ENCODE results near the gene HIPK3.

The HIPK3 gene

GRCh38 chr11:33257160-33257896 lies at the start of gene HIPK3:
HIPK3 (plus strand) TSS chr11:33257381.
- TF ChIP-seq EGR1 (IDR thresholded peaks at IDR 0.05) (0 out of 2 replicates have a peak, but pooled peaks have one; percentile 24), YY1 (IDR thresholded peaks at IDR 0.05; ENCODE audit: low read depth) (peak; percentile 84), TAF1 (IDR thresholded peaks at IDR 0.05; ENCODE audit: low read depth) (peak; percentile 82), TCF12 (IDR thresholded peaks at IDR 0.05; ENCODE audit: low read depth) (peak; percentile 25; the same call in 1 of the 2 replicates), USF1 (IDR thresholded peaks at IDR 0.05) (no peak), FOXM1 (IDR thresholded peaks at IDR 0.05; ENCODE audit: borderline replicate concordance, low read depth) (no peak), REST (IDR thresholded peaks at IDR 0.05; ENCODE audit: low read depth) (no peak), TEAD4 (IDR thresholded peaks at IDR 0.05) (no peak)

GRCh38 chr11:33207408-33207985 lies 49.7 kb upstream of the HIPK3 start:
- TF ChIP-seq TCF12 (IDR thresholded peaks at IDR 0.05; ENCODE audit: low read depth) (no peak), RAD21 (IDR thresholded peaks at IDR 0.05; ENCODE audit: low read depth) (no peak), USF1 (IDR thresholded peaks at IDR 0.05) (no peak), MAX (IDR thresholded peaks at IDR 0.05) (no peak), EGR1 (IDR thresholded peaks at IDR 0.05) (no peak), TAF1 (IDR thresholded peaks at IDR 0.05; ENCODE audit: low read depth) (no peak), CEBPB (IDR thresholded peaks at IDR 0.05) (no peak), EP300 (IDR thresholded peaks at IDR 0.05; ENCODE audit: borderline replicate concordance) (no peak), CREB1 (IDR thresholded peaks at IDR 0.05; ENCODE audit: low read depth) (no peak), NFIC (IDR thresholded peaks at IDR 0.05) (no peak), FOXM1 (IDR thresholded peaks at IDR 0.05; ENCODE audit: borderline replicate concordance, low read depth) (no peak), REST (IDR thresholded peaks at IDR 0.05; ENCODE audit: low read depth) (no peak), TEAD4 (IDR thresholded peaks at IDR 0.05) (no peak), ZBTB7A (IDR thresholded peaks at IDR 0.05; ENCODE audit: low read depth) (no peak), YY1 (IDR thresholded peaks at IDR 0.05; ENCODE audit: low read depth) (no peak)

GRCh38 chr11:33208150-33208549 lies 49.0 kb upstream of the HIPK3 start:
- TF ChIP-seq YY1 (IDR thresholded peaks at IDR 0.05; ENCODE audit: low read depth) (no peak), RAD21 (IDR thresholded peaks at IDR 0.05; ENCODE audit: low read depth) (no peak), FOXM1 (IDR thresholded peaks at IDR 0.05; ENCODE audit: borderline replicate concordance, low read depth) (no peak), USF1 (IDR thresholded peaks at IDR 0.05) (no peak), TAF1 (IDR thresholded peaks at IDR 0.05; ENCODE audit: low read depth) (no peak), REST (IDR thresholded peaks at IDR 0.05; ENCODE audit: low read depth) (no peak)

- no peak for TF ChIP-seq EGR1 (IDR thresholded peaks at IDR 0.05)
- TF ChIP-seq EP300 (IDR thresholded peaks at IDR 0.05; ENCODE audit: borderline replicate concordance): no peak
- TF ChIP-seq MAX (IDR thresholded peaks at IDR 0.05): no peak
- TF ChIP-seq ZBTB7A (IDR thresholded peaks at IDR 0.05; ENCODE audit: low read depth): no peak
- TF ChIP-seq CEBPB (IDR thresholded peaks at IDR 0.05): no peak
- no peak for TF ChIP-seq TCF12 (IDR thresholded peaks at IDR 0.05; ENCODE audit: low read depth)
- no peak for TF ChIP-seq CREB1 (IDR thresholded peaks at IDR 0.05; ENCODE audit: low read depth)
- TF ChIP-seq REST (IDR thresholded peaks at IDR 0.05; ENCODE audit: low read depth): no peak
- TF ChIP-seq RAD21 (IDR thresholded peaks at IDR 0.05; ENCODE audit: low read depth): no peak
- no peak for TF ChIP-seq NFIC (IDR thresholded peaks at IDR 0.05)
- no peak for TF ChIP-seq YY1 (IDR thresholded peaks at IDR 0.05; ENCODE audit: low read depth)
- no peak for TF ChIP-seq FOXM1 (IDR thresholded peaks at IDR 0.05; ENCODE audit: borderline replicate concordance, low read depth)
- no peak for TF ChIP-seq USF1 (IDR thresholded peaks at IDR 0.05)
- TF ChIP-seq TEAD4 (IDR thresholded peaks at IDR 0.05): no peak
- TF ChIP-seq TAF1 (IDR thresholded peaks at IDR 0.05; ENCODE audit: low read depth): no peak
Measured at GRCh38 chr11:33211153-33211552, 46.0 kb upstream of the HIPK3 start.

Data from Ishikawa (cell line).